Adrenal gland (tissue), 12 donors: ENCODE results near the gene BCAS3. TPM values are rescaled to one million over a fixed set of nuclear protein-coding genes. Genes with fewer than 3 reads are reported as not detected.

ENCODE experiments used
- DNase-seq, 7 donors: peaks; one replicate each; pipeline ENCODE4 v3.0.0-alpha.2; 2019 to 2020
- H3K27ac ChIP-seq, 5 donors: fragments of 200-600 bp; sonication (generic) in 4 of 5; 1 replicate in 3 of 5; 2 replicates in 2 of 5; pipeline versions ENCODE4 v1.5.1 to v1.8.0; 2016 to 2020; ENCODE audit warnings: mild to moderate bottlenecking in 1 of 5
- H3K27me3 ChIP-seq: fragments of 200-600 bp; 2 replicates; pipeline ENCODE4 v1.8.0; 2021
- H3K36me3 ChIP-seq, 2 donors: fragments of 200-600 bp; replicated peaks in 1 of 2; 1 replicate in 1 of 2; 2 replicates in 1 of 2; pipeline versions ENCODE4 v1.5.1 to v1.8.0; 2018 to 2022
- H3K4me1 ChIP-seq, 2 donors: fragments of 200-600 bp; replicated peaks in 1 of 2; 1 replicate in 1 of 2; 2 replicates in 1 of 2; pipeline versions ENCODE4 v1.5.1 to v1.8.0; 2018 to 2021
- H3K4me3 ChIP-seq, 4 donors: fragments of 200-600 bp; sonication (generic) in 3 of 4; one replicate each; pipeline ENCODE4 v1.5.1; 2016 to 2018
- H3K9me3 ChIP-seq, 3 donors: fragments of 200-600 bp; sonication (generic) in 1 of 3; replicated peaks in 1 of 3; 1 replicate in 2 of 3; 2 replicates in 1 of 3; pipeline versions ENCODE4 v1.5.1 to v1.8.0; 2016 to 2021
- CTCF ChIP-seq, 6 experiments: fragments of 450-650 bp in 4 of 6; fragments of 200-600 bp in 2 of 6; sonication (generic) in 1 of 6; IDR thresholded peaks; 1 replicate in 5 of 6; 2 replicates in 1 of 6; pipeline versions ENCODE4 v1.5.1 to v1.8.0; 2016 to 2021; ENCODE audit warnings: antibody characterized with exemption in 6 of 6, mild to moderate bottlenecking in 2 of 6, moderate library complexity in 1 of 6
- POLR2A ChIP-seq, 2 donors: fragments of 450-650 bp; IDR thresholded peaks; one replicate each; pipeline ENCODE4 v1.6.1; 2017; ENCODE audit warnings: antibody characterized with exemption in 2 of 2, mild to moderate bottlenecking in 2 of 2, moderate library complexity in 1 of 2
- WGBS, 4 donors: extraction: QIAGEN DNeasy Blood & Tissue Kit in 2 of 4; methylation state at CpG; one replicate each; pipeline versions ENCODE4 v1.1.5 to v1.1.7; 2013 to 2017; 5-methylcytosine and 5-hydroxymethylcytosine counted together
- intact Hi-C, 2 donors: fragments of 100-400 bp; cut with DNase I; formaldehyde crosslinking; loops; one replicate each; pipeline versions ENCODE4 v1.14.1 to v1.15.0; 2022 to 2023
- polyA plus RNA-seq, 3 donors: library from polyadenylated mRNA; stranded (reverse); fragments of 200-250 nt in 2 of 3; fragments of 350-450 nt in 1 of 3; fragmentation: Illumina TruSeq in 1 of 3; extraction: RNeasy Lipid Tissue Mini Kit (QIAGEN cat#74804) in 1 of 3; gene quantifications; one replicate each; pipeline ENCODE4 v1.2.3, GENCODE V29; 2013 to 2014
- total RNA-seq, 9 donors: library from RNA; depleted of rRNA in 4 of 9; stranded (reverse); fragments of >200 nt in 4 of 9; fragments of 120-200 nt in 1 of 9; fragmentation: NEBNext Ultra II Directional in 1 of 9; extraction: Animal tissue kit (Norgen Biotek cat#: 25700) in 1 of 9; gene quantifications; one replicate each; pipeline versions ENCODE4 v1.1.0 to v1.2.4, GENCODE V29; 2013 to 2023
- donor health status: healthy with polysubstance abuse.
- donor health status: Bipolar disorder and iron deficiency.
- donor health status: DM: yes; HTN: yes; CAD: no.
- donor health status: DM: no; HTN: no; CAD: no.
- donor health status: DM: no; HTN: no; CAD: no.
- donor health status: DM: yes; HTN: yes; CAD: no.

Gene BCAS3
- total and polyA plus RNA-seq, 12 donors, result 9.4 to 105 (median 29.0) TPM

GRCh38 chr17:61009663-61010062 is 332.0 kb downstream of the BCAS3 start:
- peaks cover 0 to 7% of the 10 kb centered on the region in 2 donors for H3K4me1 ChIP-seq
- TF ChIP-seq POLR2A (IDR thresholded peaks at IDR 0.05), result no peak
- no peak for TF ChIP-seq CTCF (IDR thresholded peaks at IDR 0.05)
- no peaks in the 10 kb centered on the region for H3K27me3 ChIP-seq
- no peak for DNase-seq
- H3K36me3 ChIP-seq, result no peaks in the 10 kb centered on the region
- peaks cover 0 to 3% (median 0%) of the 10 kb centered on the region in 3 donors for H3K9me3 ChIP-seq
- no peak overlapping the region for H3K27ac ChIP-seq
- no peak overlapping the region for H3K4me3 ChIP-seq
- 64 to 80% (median 69%) methylated on average over 1 of the region's 1 CpG for WGBS, 4 donors
- intact Hi-C loops, result loop anchor here in 1 of 2 donors (5.0 kb wide), 1 partner anchor 378 kb away; no protein-coding TSS in a partner anchor

- 89 to 92% (median 90%) methylated on average over 2 of the region's 2 CpGs for WGBS, 4 donors
- H3K9me3 ChIP-seq, result peaks cover 0 to 3% (median 0%) of the 10 kb centered on the region in 3 donors
- no peak overlapping the region for H3K27ac ChIP-seq
- intact Hi-C loops, result no loop called here
- TF ChIP-seq POLR2A (IDR thresholded peaks at IDR 0.05), result no peak
- TF ChIP-seq CTCF (IDR thresholded peaks at IDR 0.05), result no peak
- no peaks in the 10 kb centered on the region for H3K36me3 ChIP-seq
- H3K4me3 ChIP-seq, result no peak overlapping the region
- peaks cover 0 to 7% of the 10 kb centered on the region in 2 donors for H3K4me1 ChIP-seq
- no peaks in the 10 kb centered on the region for H3K27me3 ChIP-seq
- DNase-seq, result no peak
Measured at GRCh38 chr17:61010661-61011170, 333.1 kb downstream of the BCAS3 start.

GRCh38 chr17:61011251-61011650 is 333.6 kb downstream of the BCAS3 start:
- H3K9me3 ChIP-seq, result peaks cover 0 to 3% (median 0%) of the 10 kb centered on the region in 3 donors
- no peaks in the 10 kb centered on the region for H3K27me3 ChIP-seq
- H3K36me3 ChIP-seq, result no peaks in the 10 kb centered on the region
- WGBS, 4 donors, result 92 to 97% (median 93%) methylated on average over 4 of the region's 4 CpGs
- intact Hi-C loops, result no loop called here
- peaks cover 0 to 7% of the 10 kb centered on the region in 2 donors for H3K4me1 ChIP-seq
- no peak for DNase-seq
- H3K27ac ChIP-seq, result no peak overlapping the region
- H3K4me3 ChIP-seq, result no peak overlapping the region
- no peak for TF ChIP-seq CTCF (IDR thresholded peaks at IDR 0.05)
- TF ChIP-seq POLR2A (IDR thresholded peaks at IDR 0.05), result no peak

- intact Hi-C loops, result no loop called here
- no peak overlapping the region for H3K27ac ChIP-seq
- H3K36me3 ChIP-seq, result no peaks in the 10 kb centered on the region
- H3K4me1 ChIP-seq, result no peaks in the 10 kb centered on the region
- H3K4me3 ChIP-seq, result no peak overlapping the region
- no peaks in the 10 kb centered on the region for H3K27me3 ChIP-seq
- DNase-seq, result no peak
- 73 to 77% (median 75%) methylated on average over 3 of the region's 3 CpGs for WGBS, 4 donors
- H3K9me3 ChIP-seq, result no peaks in the 10 kb centered on the region
- TF ChIP-seq CTCF (IDR thresholded peaks at IDR 0.05) (no peak), POLR2A (IDR thresholded peaks at IDR 0.05) (no peak)
Measured at GRCh38 chr17:61015966-61016365, 338.3 kb downstream of the BCAS3 start.
